Caco-2 (cell line): ENCODE results near the gene OMP. TPM values are rescaled to one million over a fixed set of nuclear protein-coding genes. Genes with fewer than 3 reads are reported as not detected.

Source experiments
- BruUV-seq: library from RNA; stranded (reverse); fragments of 400-500 nt; replicated peaks from 2 replicates; lab custom pipeline; 2021; lab: Mats Ljungman, UMichigan
- CTCF ChIA-PET: fragments of 300-600 bp; sonication (Branson Sonifier 250); formaldehyde crosslinking; loops from one replicate; lab custom pipeline; 2022; ENCODE audit warnings: antibody characterized with exemption; lab: Charles Lee
- POLR2A ChIA-PET: fragments of 300-600 bp; sonication (Branson Sonifier 250); formaldehyde crosslinking; loops from one replicate; lab custom pipeline; 2022; ENCODE audit warnings: antibody characterized with exemption; lab: Charles Lee
- DNase-seq, 2 experiments: peaks; one replicate each; pipeline versions ENCODE4 v3.0.0 to v3.0.0-alpha.2; 2020 to 2022
- H3K27me3 ChIP-seq: replicated peaks from 2 replicates; pipeline ENCODE4 v1.6.0; 2011; ENCODE audit warnings: low read length; ENCODE audit not compliant: control insufficient read depth, insufficient read depth
- H3K36me3 ChIP-seq: 2 replicates; pipeline ENCODE4 v1.5.1; 2011; ENCODE audit warnings: low read length; ENCODE audit not compliant: control insufficient read depth, insufficient read depth
- H3K4me1 ChIP-seq: fragments of 250-450 bp; sonication (Bioruptor Pico); 2 replicates; pipeline ENCODE4 v1.5.1; 2020; ENCODE audit warnings: mild to moderate bottlenecking
- H3K4me3 ChIP-seq: 2 replicates; pipeline ENCODE4 v1.5.1; 2011; ENCODE audit warnings: low read depth, mild to moderate bottlenecking, control low read depth, low read length
- H3K9me3 ChIP-seq: fragments of 250-450 bp; sonication (Bioruptor Pico); 2 replicates; pipeline ENCODE4 v1.5.1; 2020; ENCODE audit warnings: mild to moderate bottlenecking, moderate library complexity
- H3K27ac Mint-ChIP-seq: one replicate; pipeline ENCODE4 v1.8.0; 2022; ENCODE audit warnings: mixed read lengths; ENCODE audit not compliant: unreplicated experiment
- H3K27me3 Mint-ChIP-seq: one replicate; pipeline ENCODE4 v1.8.0; 2022; ENCODE audit warnings: mixed read lengths; ENCODE audit not compliant: insufficient read depth, unreplicated experiment
- H3K36me3 Mint-ChIP-seq: one replicate; pipeline ENCODE4 v1.8.0; 2022; ENCODE audit warnings: mild to moderate bottlenecking, mixed read lengths; ENCODE audit not compliant: insufficient read depth, unreplicated experiment
- H3K4me1 Mint-ChIP-seq: one replicate; pipeline ENCODE4 v1.8.0; 2022; ENCODE audit warnings: low read depth, mixed read lengths; ENCODE audit not compliant: unreplicated experiment
- H3K4me3 Mint-ChIP-seq: one replicate; pipeline ENCODE4 v1.8.0; 2022; ENCODE audit warnings: mild to moderate bottlenecking, moderate library complexity, mixed read lengths; ENCODE audit not compliant: unreplicated experiment
- H3K9me3 Mint-ChIP-seq: one replicate; pipeline ENCODE4 v1.8.0; 2022; ENCODE audit warnings: mixed read lengths; ENCODE audit not compliant: unreplicated experiment
- intact Hi-C: fragments of 100-400 bp; cut with micrococcal nuclease; formaldehyde crosslinking; loops from one replicate; pipeline ENCODE4 v1.10.0; 2022; ENCODE audit not compliant: unreplicated experiment
- total RNA-seq: library from RNA; stranded (reverse); gene quantifications from 2 replicates; pipeline ENCODE4 v1.2.3, GENCODE V29; 2022
- TF ChIP-seq, protein P1 (sequence below), 2 experiments: fragments of 200-600 bp in 1 of 2; IDR thresholded peaks; 1 replicate in 1 of 2; 2 replicates in 1 of 2; pipeline versions ENCODE4 v1.5.1 to v1.8.0; 2011 to 2022; ENCODE audit warnings: antibody characterized with exemption in 1 of 2, control low read depth in 1 of 2, inconsistent platforms in 1 of 2, low read depth in 1 of 2, low read length in 1 of 2, mild to moderate bottlenecking in 1 of 2, moderate library complexity in 1 of 2; ENCODE audit not compliant: insufficient read depth in 1 of 2, severe bottlenecking in 1 of 2, unreplicated experiment in 1 of 2

OMP gene
- total RNA-seq, 1 experiment from 2014 or later: 0.70 TPM

DNA sequence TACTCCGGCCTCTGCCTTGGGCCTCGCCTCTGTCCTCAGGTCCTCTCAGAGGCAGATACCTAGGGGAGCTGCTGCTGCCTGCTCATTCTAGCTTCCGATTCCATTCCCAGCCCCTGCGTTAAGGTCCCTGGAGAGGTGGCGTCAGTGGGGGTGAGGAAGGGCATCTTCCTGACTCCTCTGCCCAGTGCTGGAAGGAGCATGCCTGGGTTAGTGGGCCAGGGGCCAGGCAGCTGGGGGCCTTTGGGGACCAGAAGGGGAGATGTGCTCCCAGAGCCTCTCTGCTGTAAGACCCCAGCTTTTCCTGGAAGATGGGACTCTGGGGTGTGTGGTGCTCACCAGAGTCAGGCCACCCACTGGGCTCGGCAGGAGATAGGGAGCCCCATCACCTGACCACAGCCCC lies 21.8 kb downstream of the OMP start:
- Histone ChIP-seq H3K4me3 (no peak overlapping the region), H3K9me3 (no peaks in the 10 kb centered on the region), H3K4me1 (peaks cover 10% of the 10 kb centered on the region), H3K27me3 (no peaks in the 10 kb centered on the region), H3K36me3 (no peaks in the 10 kb centered on the region)
- POLR2A ChIA-PET: no interaction called here
- TF ChIP-seq, protein P1, sequence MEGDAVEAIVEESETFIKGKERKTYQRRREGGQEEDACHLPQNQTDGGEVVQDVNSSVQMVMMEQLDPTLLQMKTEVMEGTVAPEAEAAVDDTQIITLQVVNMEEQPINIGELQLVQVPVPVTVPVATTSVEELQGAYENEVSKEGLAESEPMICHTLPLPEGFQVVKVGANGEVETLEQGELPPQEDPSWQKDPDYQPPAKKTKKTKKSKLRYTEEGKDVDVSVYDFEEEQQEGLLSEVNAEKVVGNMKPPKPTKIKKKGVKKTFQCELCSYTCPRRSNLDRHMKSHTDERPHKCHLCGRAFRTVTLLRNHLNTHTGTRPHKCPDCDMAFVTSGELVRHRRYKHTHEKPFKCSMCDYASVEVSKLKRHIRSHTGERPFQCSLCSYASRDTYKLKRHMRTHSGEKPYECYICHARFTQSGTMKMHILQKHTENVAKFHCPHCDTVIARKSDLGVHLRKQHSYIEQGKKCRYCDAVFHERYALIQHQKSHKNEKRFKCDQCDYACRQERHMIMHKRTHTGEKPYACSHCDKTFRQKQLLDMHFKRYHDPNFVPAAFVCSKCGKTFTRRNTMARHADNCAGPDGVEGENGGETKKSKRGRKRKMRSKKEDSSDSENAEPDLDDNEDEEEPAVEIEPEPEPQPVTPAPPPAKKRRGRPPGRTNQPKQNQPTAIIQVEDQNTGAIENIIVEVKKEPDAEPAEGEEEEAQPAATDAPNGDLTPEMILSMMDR (IDR thresholded peaks at IDR 0.05; ENCODE audit: insufficient read depth in 1 of 2, low read depth in 1 of 2, low read length in 1 of 2, severe bottlenecking in 1 of 2, unreplicated experiment in 1 of 2): no peak
- H3K4me3 Mint-ChIP-seq: no peak overlapping the region
- peaks cover 17% of the 10 kb centered on the region for H3K36me3 Mint-ChIP-seq
- no peak overlapping the region for H3K27ac Mint-ChIP-seq
- CTCF ChIA-PET: interaction anchor here (0.6 kb wide), 1 partner anchor 403 kb away, joined by 6 read pairs; no protein-coding TSS in a partner anchor
- H3K9me3 Mint-ChIP-seq: no peaks in the 10 kb centered on the region
- BruUV-seq: no TSS peak
- H3K4me1 Mint-ChIP-seq: peaks cover 16% of the 10 kb centered on the region
- intact Hi-C loops: no loop called here
- H3K27me3 Mint-ChIP-seq: no peaks in the 10 kb centered on the region
- no peak for DNase-seq

DNA sequence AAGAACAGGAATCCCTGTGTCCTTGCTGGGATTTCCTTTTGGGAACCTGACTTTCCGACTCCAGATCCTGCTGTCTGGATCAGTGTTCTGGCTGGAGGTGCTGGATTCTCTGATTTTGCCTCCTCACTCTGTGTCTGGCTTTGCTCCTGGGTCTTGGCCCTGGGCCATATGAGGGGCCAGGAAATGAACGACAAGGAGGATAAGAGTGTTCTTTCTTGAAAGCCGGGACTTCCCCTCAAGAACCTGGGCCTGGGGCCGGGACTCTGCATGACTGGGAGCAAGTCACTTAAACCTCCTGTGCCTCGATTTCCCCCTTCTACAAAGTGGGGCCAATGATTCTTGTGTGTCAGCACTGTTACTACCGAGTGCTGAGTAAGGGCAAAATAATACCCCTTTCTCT lies 22.6 kb downstream of the OMP start:
- no peak overlapping the region for H3K4me3 Mint-ChIP-seq
- peaks cover 17% of the 10 kb centered on the region for H3K36me3 Mint-ChIP-seq
- peaks cover 10% of the 10 kb centered on the region for H3K4me1 ChIP-seq
- H3K27ac Mint-ChIP-seq: no peak overlapping the region
- no TSS peak for BruUV-seq
- intact Hi-C loops: loop anchor here (5.0 kb wide), 5 partner anchors 47 to 497 kb away; partner anchors contain the start of gene PAK1
- no peaks in the 10 kb centered on the region for H3K9me3 ChIP-seq
- TF ChIP-seq, protein P1 (IDR thresholded peaks at IDR 0.05; ENCODE audit: insufficient read depth in 1 of 2, low read depth in 1 of 2, low read length in 1 of 2, severe bottlenecking in 1 of 2, unreplicated experiment in 1 of 2): no peak
- H3K4me1 Mint-ChIP-seq: peaks cover 19% of the 10 kb centered on the region
- ChIA-PET CTCF (no interaction called here), POLR2A (no interaction called here)
- H3K27me3 ChIP-seq: no peaks in the 10 kb centered on the region
- no peaks in the 10 kb centered on the region for H3K27me3 Mint-ChIP-seq
- H3K9me3 Mint-ChIP-seq: no peaks in the 10 kb centered on the region
- no peak for DNase-seq
- H3K4me3 ChIP-seq: no peak overlapping the region
- H3K36me3 ChIP-seq: no peaks in the 10 kb centered on the region

DNA sequence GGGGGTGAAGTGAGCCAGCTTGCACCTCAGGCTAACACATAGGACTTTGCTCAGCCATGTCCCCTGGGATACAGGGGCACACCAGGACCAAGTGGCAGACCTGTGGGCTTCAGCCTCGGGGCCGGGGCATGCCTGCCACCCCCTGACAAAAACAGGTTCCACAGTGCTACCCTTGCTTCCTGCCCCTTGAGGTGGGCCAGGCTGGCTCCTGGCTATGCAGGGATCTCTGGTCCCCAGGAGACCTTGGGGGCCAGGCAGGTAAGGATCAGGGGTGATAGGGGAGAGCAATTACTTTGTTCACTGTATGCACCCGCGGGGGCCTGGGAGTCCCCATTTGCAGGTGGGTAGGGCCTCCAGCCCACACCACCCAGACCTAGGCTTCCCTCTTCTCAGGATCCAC lies 23.1 kb downstream of the OMP start:
- Mint-ChIP-seq H3K27me3 (no peaks in the 10 kb centered on the region), H3K4me3 (no peak overlapping the region), H3K4me1 (peaks cover 19% of the 10 kb centered on the region), H3K36me3 (peaks cover 17% of the 10 kb centered on the region), H3K27ac (no peak overlapping the region), H3K9me3 (no peaks in the 10 kb centered on the region)
- BruUV-seq: no TSS peak
- H3K36me3 ChIP-seq: no peaks in the 10 kb centered on the region
- H3K9me3 ChIP-seq: no peaks in the 10 kb centered on the region
- ChIA-PET CTCF (interaction anchor here (3.3 kb wide), 1 partner anchor 62 kb away, joined by 116 read pairs; no protein-coding TSS in a partner anchor), POLR2A (no interaction called here)
- TF ChIP-seq, protein P1 (IDR thresholded peaks at IDR 0.05; ENCODE audit: insufficient read depth in 1 of 2, low read depth in 1 of 2, low read length in 1 of 2, severe bottlenecking in 1 of 2, unreplicated experiment in 1 of 2): no peak
- H3K4me1 ChIP-seq: peaks cover 10% of the 10 kb centered on the region
- intact Hi-C loops: loop anchor here (5.0 kb wide), 5 partner anchors 47 to 497 kb away; partner anchors contain the start of gene PAK1
- no peak for DNase-seq
- H3K4me3 ChIP-seq: no peak overlapping the region
- no peaks in the 10 kb centered on the region for H3K27me3 ChIP-seq
